Loucy (cell line): ENCODE data around the gene SLC8B1.

Source experiments
- EZH2phosphoT487 ChIP-seq: fragments of 200-600 bp; IDR thresholded peaks from 2 replicates; pipeline ENCODE4 v1.6.1; 2018; ENCODE audit warnings: antibody characterized with exemption, mild to moderate bottlenecking, moderate library complexity, borderline replicate concordance
- TF ChIP-seq, protein P1 (sequence below): fragments of 200-600 bp; sonication (generic); conservative IDR thresholded peaks from 2 replicates; pipeline ENCODE4 v1.5.1; 2014; ENCODE audit warnings: mild to moderate bottlenecking, antibody characterized with exemption, low read length

DNA sequence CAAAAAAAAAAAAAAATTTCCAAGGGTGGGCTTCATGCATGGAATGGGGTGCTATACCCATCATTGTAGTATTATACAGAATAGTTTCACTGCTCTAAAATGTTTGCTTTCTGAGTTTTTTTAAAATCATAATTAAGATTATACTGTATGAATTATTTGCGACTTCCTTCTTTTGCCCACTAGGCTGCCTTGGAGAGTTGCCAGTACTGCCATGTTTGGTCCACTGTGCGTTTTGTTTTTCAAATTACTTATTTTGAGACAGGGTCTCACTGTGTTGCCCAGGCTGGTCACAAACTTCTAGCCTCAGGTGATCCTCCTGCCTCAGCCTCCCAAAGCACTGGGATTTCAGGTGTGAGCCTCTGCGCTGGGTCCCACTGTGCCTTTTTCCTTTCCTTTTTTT lies 43.4 kb upstream of the SLC8B1 start:
- TF ChIP-seq, protein P1, sequence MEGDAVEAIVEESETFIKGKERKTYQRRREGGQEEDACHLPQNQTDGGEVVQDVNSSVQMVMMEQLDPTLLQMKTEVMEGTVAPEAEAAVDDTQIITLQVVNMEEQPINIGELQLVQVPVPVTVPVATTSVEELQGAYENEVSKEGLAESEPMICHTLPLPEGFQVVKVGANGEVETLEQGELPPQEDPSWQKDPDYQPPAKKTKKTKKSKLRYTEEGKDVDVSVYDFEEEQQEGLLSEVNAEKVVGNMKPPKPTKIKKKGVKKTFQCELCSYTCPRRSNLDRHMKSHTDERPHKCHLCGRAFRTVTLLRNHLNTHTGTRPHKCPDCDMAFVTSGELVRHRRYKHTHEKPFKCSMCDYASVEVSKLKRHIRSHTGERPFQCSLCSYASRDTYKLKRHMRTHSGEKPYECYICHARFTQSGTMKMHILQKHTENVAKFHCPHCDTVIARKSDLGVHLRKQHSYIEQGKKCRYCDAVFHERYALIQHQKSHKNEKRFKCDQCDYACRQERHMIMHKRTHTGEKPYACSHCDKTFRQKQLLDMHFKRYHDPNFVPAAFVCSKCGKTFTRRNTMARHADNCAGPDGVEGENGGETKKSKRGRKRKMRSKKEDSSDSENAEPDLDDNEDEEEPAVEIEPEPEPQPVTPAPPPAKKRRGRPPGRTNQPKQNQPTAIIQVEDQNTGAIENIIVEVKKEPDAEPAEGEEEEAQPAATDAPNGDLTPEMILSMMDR, result no peak
- no peak for TF ChIP-seq EZH2phosphoT487
